GM23338 (cell line): ENCODE measurements around the gene SRPX2.

Experiments used
- CREB1 ChIP-seq: fragments of 250-450 bp; sonication (Bioruptor Pico); IDR thresholded peaks from 2 replicates; pipeline ENCODE4 v1.5.0; 2020; ENCODE audit warnings: low read depth, mild to moderate bottlenecking, moderate library complexity
- CTCF ChIP-seq, 2 experiments: fragments of 200-600 bp in 1 of 2; sonication (generic) in 1 of 2; conservative IDR thresholded peaks; 2 replicates each; pipeline versions ENCODE4 v1.5.1 to v1.6.1; 2016 to 2017; ENCODE audit warnings: antibody characterized with exemption in 2 of 2, low read depth in 2 of 2, mild to moderate bottlenecking in 2 of 2, moderate library complexity in 1 of 2
- ETS1 ChIP-seq: IDR thresholded peaks from 2 replicates; pipeline ENCODE4 v1.6.1; 2016; ENCODE audit warnings: antibody characterized with exemption
- EZH2 ChIP-seq: fragments of 200-600 bp; sonication (generic); IDR thresholded peaks from one replicate; pipeline ENCODE4 v1.8.0; 2017; ENCODE audit warnings: antibody characterized with exemption, mild to moderate bottlenecking, low read depth; ENCODE audit not compliant: unreplicated experiment
- EZH2phosphoT487 ChIP-seq: fragments of 200-600 bp; sonication (generic); IDR thresholded peaks from one replicate; pipeline ENCODE4 v1.8.1; 2018; ENCODE audit warnings: antibody characterized with exemption; ENCODE audit not compliant: unreplicated experiment
- JUNB ChIP-seq: IDR thresholded peaks from one replicate; pipeline ENCODE4 v1.6.1; 2016; ENCODE audit warnings: antibody characterized with exemption; ENCODE audit not compliant: unreplicated experiment
- POLR2AphosphoS5 ChIP-seq: IDR thresholded peaks from 2 replicates; pipeline ENCODE4 v1.6.1; 2016; ENCODE audit warnings: antibody characterized with exemption, low read depth
- REST ChIP-seq: IDR thresholded peaks from one replicate; pipeline ENCODE4 v1.6.1; 2018; ENCODE audit warnings: antibody characterized with exemption; ENCODE audit not compliant: unreplicated experiment
- STAT1 ChIP-seq: IDR thresholded peaks from one replicate; pipeline ENCODE4 v1.6.1; 2016; ENCODE audit warnings: antibody characterized with exemption; ENCODE audit not compliant: unreplicated experiment
- ZNF331 ChIP-seq: fragments of 250-450 bp; sonication (Bioruptor Pico); IDR thresholded peaks from 2 replicates; pipeline ENCODE4 v1.5.0; 2020; ENCODE audit warnings: low read depth, mild to moderate bottlenecking, moderate library complexity

GRCh38 chrX:100652266-100652665, 8.3 kb downstream of the SRPX2 start:
- no peak for TF ChIP-seq CTCF (conservative IDR thresholded peaks at IDR 0.05; ENCODE audit: low read depth in 2 of 2)
- no peak for TF ChIP-seq EZH2phosphoT487
- TF ChIP-seq EZH2 = no peak
- TF ChIP-seq POLR2AphosphoS5 = no peak
- no peak for TF ChIP-seq ETS1
- TF ChIP-seq STAT1 = no peak
- TF ChIP-seq JUNB = no peak
- no peak for TF ChIP-seq ZNF331 (CRISPR knock-in tag)
- no peak for TF ChIP-seq REST
- TF ChIP-seq CREB1 (CRISPR knock-in tag) = no peak
